Mammary epithelial cell (primary cell): ENCODE data around the gene AFAP1.

Experiments used
- CTCF ChIP-seq, 2 donors: IDR thresholded peaks in 1 of 2; conservative IDR thresholded peaks in 1 of 2; 2 replicates each; pipeline ENCODE4 v1.5.1; 2011 to 2012; ENCODE audit warnings: inconsistent platforms in 2 of 2, low read length in 2 of 2, mild to moderate bottlenecking in 2 of 2, control low read depth in 1 of 2, low read depth in 1 of 2; ENCODE audit not compliant: insufficient read depth in 1 of 2; ENCODE audit errors: extremely low read depth in 1 of 2
- EZH2 ChIP-seq: IDR thresholded peaks from 2 replicates; pipeline ENCODE4 v1.6.1; 2012; ENCODE audit warnings: low read length, inconsistent platforms, borderline replicate concordance

- no peak for TF ChIP-seq CTCF (conservative IDR thresholded peaks at IDR 0.05 in 1 of 2, IDR thresholded peaks at IDR 0.05 in 1 of 2; ENCODE audit: extremely low read depth in 1 of 2, insufficient read depth in 1 of 2, low read depth in 1 of 2, low read length in 2 of 2)
- no peak for TF ChIP-seq EZH2
These were observed 46.3 kb upstream of the AFAP1 start for GRCh38 chr4:7985891-7986441.
